Esophagus squamous epithelium (tissue), 4 donors: ENCODE data around the gene CUL7.

Experiments used
- POLR2A ChIP-seq, 4 donors: fragments of 450-650 bp; IDR thresholded peaks; one replicate each; pipeline ENCODE4 v1.6.1; 2017; ENCODE audit warnings: antibody characterized with exemption in 4 of 4, mild to moderate bottlenecking in 4 of 4, moderate library complexity in 3 of 4
- TF ChIP-seq, protein P1 (sequence below), 6 experiments: fragments of 450-650 bp in 4 of 6; fragments of 200-600 bp in 2 of 6; sonication (generic) in 2 of 6; IDR thresholded peaks; one replicate each; pipeline ENCODE4 v1.5.1; 2016 to 2019; ENCODE audit warnings: antibody characterized with exemption in 6 of 6, mild to moderate bottlenecking in 4 of 6, moderate library complexity in 4 of 6

DNA sequence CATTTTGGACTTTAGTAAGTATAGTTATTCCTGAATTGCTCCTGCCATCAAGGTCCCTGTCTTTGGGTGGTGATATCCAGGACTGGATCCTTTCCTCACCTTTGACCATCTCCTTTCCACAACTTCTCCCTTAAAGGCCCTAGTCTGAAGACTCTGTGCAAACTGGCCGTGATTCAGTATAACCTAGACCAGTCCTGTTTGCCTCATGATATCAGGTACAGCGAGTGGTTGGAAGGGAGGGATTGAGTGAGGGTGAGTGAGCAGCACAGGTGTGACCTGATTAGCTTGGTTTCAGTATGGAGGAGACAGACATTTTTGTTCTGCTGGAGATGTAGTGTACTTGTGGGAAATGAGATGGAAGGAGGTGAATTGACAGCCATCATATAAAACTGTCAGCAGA is 34.5 kb downstream of the CUL7 start:
- TF ChIP-seq POLR2A (IDR thresholded peaks at IDR 0.05) = no peak
- TF ChIP-seq, protein P1, sequence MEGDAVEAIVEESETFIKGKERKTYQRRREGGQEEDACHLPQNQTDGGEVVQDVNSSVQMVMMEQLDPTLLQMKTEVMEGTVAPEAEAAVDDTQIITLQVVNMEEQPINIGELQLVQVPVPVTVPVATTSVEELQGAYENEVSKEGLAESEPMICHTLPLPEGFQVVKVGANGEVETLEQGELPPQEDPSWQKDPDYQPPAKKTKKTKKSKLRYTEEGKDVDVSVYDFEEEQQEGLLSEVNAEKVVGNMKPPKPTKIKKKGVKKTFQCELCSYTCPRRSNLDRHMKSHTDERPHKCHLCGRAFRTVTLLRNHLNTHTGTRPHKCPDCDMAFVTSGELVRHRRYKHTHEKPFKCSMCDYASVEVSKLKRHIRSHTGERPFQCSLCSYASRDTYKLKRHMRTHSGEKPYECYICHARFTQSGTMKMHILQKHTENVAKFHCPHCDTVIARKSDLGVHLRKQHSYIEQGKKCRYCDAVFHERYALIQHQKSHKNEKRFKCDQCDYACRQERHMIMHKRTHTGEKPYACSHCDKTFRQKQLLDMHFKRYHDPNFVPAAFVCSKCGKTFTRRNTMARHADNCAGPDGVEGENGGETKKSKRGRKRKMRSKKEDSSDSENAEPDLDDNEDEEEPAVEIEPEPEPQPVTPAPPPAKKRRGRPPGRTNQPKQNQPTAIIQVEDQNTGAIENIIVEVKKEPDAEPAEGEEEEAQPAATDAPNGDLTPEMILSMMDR (IDR thresholded peaks at IDR 0.05) = no peak
